Non-pigmented ciliary epithelial cell (primary cell): ENCODE measurements around the gene QTRT2.

Experiments
- DNase-seq: peaks from one replicate; pipeline ENCODE4 v3.0.0-alpha.2; 2010; ENCODE audit warnings: low read depth

The QTRT2 gene

DNA sequence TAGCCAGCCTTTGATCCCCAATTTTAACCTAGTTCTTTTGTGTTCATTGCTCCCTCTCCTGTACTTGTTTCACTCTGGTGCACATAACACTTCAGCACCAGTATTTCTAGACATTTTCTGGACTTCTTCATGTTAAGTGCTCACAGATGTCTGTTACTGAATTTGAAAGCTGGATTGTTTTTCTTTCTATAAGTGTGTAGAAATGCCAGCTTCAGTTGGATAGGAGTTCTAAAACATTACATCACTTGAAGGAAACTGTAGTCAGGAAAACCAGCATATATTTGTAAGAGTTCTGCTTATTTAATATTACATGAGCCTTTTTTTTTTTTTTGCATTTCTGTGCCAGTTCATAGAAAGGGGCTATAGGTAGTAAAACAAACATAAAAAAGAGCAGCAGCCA lies 21.6 kb downstream of the QTRT2 start:
- no peak for DNase-seq

GRCh38 chr3:114079761-114080160 lies 23.2 kb downstream of the QTRT2 start:
- DNase-seq: no peak

GRCh38 chr3:114080201-114080600 lies 23.7 kb downstream of the QTRT2 start:
- no peak for DNase-seq

DNA sequence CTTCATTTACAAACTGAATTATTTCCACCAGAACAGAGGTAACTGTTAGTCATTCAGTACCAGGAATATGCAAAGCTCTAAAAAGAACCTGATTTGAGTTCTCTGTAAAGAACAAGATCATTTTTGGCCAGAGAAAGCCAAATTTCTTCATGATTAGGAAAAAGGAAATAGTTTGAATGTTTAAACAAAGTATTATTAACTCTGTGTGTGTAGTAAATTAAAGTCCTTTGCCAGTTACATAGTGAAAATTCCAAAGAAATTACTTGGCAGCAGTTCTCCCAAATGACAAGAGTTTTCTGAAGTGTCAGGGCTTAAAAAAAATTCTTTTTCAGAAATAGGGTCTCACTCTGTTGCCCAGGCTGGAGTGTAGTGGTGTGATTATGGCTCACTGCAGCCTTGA lies 24.5 kb downstream of the QTRT2 start:
- no peak for DNase-seq

- DNase-seq: no peak
Measured at GRCh38 chr3:114083112-114083511, 26.6 kb downstream of the QTRT2 start.

- DNase-seq: no peak
Measured at GRCh38 chr3:114086356-114086755, 29.8 kb downstream of the QTRT2 start.

DNA sequence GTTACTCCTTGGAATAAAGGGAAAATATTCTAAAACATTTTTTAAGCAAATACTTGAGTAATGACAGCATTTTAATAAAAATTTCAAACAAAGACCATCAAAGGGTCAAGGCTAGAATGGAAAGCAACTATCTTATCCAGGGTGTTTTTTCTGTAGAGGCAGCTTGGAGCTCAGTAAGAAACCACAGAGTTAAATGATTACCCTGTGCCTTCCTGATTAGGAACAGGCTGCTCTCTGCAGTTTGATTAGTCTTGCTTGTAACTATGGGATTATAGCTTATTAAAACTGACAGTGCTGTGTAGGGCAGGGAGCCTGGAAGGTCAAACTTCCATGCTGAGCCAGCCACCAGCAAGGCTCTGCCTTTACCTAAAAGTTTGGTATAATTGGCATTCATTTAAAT lies 33.1 kb downstream of the QTRT2 start:
- no peak for DNase-seq

DNA sequence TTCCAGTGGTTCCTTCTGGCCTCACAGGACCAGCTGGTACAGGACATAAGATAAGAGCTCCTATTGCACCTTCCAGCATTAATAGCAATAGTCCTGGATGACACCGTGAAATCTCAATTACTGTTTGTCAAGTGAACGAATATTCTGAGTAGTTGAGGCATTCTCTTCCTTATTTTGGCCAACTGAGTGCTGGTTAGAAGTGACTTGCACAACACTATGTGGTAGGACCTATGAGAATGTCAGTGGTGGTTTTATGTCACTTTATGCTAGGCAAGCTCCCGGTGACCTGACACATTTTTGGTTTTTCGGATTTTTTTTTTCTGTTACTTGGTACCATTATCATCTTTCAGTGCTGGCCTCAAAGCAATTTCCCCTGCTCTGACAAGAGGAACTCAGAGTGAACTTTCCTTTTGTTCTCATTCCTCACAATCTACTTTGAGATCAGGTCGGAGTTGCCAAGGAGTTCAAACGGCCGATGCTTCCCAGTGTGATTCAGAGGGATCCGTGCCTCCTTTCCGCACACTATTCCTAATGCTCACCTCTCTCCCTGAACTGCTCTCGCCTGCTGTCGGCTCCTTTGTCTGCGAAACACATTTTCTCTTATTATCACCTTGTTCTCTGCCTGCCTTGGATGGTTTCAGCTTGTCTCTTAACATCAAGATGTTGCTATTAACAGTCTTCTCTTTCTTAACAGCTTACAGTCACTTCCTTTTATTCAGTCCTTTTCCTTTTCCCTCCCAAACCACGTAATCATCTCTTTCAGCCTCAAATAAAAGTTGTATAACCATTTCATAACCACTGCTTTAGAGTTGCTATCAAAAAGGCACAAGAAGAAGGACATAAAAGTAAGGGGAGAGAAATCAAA lies 35.8 kb downstream of the QTRT2 start:
- no peak for DNase-seq

- DNase-seq: no peak
Measured at GRCh38 chr3:114093016-114093380, 36.5 kb downstream of the QTRT2 start.

- peak; percentile 70 for DNase-seq
Measured at GRCh38 chr3:114093596-114093995, 37.1 kb downstream of the QTRT2 start.

DNA sequence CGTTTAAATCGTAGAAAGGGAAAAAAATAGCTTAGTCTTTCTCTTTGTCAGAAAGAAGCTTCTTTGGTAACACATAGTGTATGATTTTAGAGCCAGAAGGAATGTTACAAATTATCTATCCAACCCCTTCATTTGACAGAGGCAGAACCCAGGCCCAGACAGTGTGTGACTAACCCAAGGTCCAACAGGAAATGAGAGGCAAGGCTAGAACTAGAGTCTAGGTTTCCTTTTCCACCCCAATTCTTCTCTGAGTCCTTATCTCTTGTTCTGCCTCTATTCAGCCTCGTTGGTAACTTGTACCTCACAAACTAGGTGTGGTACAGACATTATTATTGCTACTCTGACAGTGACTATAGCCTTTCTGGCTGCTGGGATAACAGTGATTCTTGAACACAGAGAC lies 39.3 kb downstream of the QTRT2 start:
- no peak for DNase-seq

GRCh38 chr3:114101101-114101500 lies 44.6 kb downstream of the QTRT2 start:
- DNase-seq: no peak

GRCh38 chr3:114103181-114103580 lies 46.6 kb downstream of the QTRT2 start:
- no peak for DNase-seq

DNA sequence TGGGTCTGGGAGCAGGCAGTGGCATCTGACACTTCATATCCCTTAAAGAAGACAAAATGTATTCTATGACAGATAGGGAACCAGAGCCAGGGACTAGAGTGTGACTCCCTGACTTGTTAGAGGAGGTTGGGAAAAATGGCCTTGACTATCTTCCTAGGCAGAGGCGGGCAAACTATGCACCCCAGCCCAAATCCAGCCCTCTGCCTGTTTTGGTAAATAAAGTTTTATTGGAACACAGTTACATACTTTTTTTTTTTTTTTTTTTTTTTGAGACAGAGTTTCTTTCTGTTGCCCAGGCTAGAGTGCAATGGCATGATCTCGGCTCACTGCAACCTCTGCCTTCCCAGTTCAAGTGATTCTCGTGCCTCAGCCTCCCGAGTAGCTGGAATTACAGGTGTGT lies 47.3 kb downstream of the QTRT2 start:
- DNase-seq: no peak

- DNase-seq: no peak
Measured at GRCh38 chr3:114104414-114104813, 47.9 kb downstream of the QTRT2 start.

- no peak for DNase-seq
Measured at GRCh38 chr3:114108137-114108536, 51.6 kb downstream of the QTRT2 start.

DNA sequence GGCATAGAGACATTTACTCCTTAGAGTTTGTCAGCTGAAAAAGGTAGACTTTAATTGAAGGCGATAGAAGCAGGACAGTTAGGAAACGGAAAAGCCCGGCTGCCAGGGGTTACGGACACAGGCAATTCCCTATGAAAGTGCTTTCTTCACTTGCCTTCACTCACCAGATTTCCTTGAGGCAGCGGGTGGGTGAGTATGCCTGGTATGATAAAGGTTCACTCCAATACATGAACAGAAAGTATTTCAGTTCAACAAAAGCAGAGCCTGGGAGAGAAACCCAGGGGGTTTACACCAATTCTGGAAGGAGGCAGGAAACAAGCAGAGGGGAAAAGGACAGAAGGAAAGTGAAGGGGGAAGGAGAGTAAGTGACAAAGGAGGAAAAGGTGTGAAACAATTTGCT lies 53.9 kb downstream of the QTRT2 start:
- no peak for DNase-seq

GRCh38 chr3:114111060-114111770 lies 54.7 kb downstream of the QTRT2 start:
- no peak for DNase-seq

DNA sequence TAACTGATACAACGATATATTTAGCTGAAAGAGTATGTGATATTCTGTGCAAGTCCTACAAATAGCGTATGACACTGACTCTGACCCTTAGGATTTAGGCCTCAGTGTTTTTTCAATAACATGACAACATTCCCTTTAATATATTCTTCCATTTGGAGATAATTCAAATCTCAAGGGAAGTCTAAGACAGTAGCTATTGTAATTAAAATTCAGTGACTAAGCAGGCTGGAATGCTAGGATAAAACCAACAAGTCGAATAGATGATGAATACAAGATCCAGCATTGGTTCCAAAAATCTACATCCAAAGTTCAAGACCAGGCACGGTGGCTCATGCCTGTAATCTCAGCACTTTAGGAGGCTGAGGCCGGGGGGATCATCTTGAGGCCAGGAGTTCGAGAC lies 56.2 kb downstream of the QTRT2 start:
- DNase-seq: no peak

DNA sequence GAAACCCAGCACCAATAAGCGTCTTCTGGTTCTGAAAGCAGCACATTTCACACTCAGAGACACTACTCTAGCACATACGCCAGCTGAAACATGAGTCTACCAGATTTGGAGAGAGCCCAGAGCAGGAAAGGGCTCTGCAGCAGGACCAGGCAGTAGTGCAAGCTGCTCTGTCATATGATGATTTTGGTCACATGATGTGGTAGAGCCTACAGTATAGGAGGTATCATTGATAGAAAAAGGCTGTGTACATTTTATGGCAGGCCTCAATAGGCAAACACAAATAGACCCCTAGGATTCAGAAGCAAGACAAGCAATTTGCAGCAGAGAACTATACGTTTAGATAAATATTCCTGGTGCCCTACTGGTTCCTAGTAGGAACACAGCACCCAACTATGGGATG lies 58.2 kb downstream of the QTRT2 start:
- no peak for DNase-seq

DNA sequence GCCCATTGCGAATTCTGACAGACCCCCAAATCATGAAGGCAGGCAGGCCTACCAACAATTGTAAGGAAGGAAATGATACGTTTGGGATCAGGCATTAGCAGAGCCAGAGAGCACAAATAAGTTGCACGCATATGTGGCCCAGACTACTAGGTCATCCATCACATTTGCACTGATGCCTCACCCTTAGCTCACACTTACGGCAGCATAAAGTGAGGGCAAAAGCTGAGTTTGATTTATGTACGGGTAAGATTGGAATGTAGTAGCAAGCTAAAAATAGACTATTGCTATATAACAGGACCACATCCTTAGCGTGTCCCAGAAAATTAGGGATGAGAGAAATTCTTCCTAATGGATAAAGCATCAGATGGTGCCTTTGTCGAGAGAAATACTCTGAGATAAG lies 58.6 kb downstream of the QTRT2 start:
- no peak for DNase-seq

DNA sequence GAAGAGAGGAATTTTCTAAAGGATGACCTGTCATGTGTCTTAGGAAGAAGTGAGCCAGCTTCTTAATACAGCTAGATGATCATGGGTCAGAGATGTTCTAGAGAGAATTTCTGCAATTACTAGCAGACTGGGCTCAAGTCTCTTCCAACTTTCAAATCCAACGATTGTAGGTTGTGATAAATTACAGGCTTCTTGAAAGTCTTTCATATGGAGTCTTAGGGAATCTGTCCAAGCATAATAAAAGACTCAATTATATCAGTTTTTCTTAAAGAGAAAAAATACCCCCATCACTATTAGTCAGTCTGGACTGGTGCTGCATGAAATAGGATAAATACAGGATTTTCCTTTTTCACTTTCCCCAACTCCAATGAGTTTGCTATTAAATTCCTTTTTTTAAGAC lies 63.2 kb downstream of the QTRT2 start:
- DNase-seq: no peak

DNA sequence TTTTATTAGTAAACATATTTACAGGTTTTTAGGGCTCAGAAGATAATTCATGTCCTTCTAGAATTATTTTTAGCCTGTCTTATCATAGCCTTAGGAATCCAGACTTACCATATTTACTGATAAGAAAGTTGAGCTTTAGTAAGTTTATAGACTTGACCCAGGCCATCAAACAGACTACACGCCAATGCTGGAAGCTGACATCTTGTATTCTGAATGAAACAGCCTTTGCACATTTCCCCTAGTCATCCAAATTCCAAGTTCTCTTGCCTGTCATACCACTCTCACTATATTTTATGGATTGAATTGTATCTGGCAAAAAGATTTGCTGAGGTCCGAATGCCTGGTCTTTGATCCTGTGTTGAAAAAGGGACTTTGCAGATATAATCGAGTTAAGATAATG lies 63.7 kb downstream of the QTRT2 start:
- no peak for DNase-seq
